ENCODE measurements around the gene TK1. TPM values are rescaled to one million over a fixed set of nuclear protein-coding genes. Genes with fewer than 3 reads are reported as not detected.

TK1 gene
- total and polyA plus RNA-seq, 2 donors (not counting 1 experiment from before 2014, with no cell fraction given) = 2.2 to 3.8 TPM

GRCh38 chr17:78208486-78208885 lies 21.6 kb upstream of the TK1 start:
- TF ChIP-seq EZH2 (IDR thresholded peaks at IDR 0.05; ENCODE audit: borderline replicate concordance, insufficient read depth, low read depth, low read length, poor library complexity, severe bottlenecking) (no peak), CTCF (IDR thresholded peaks at IDR 0.05) (no peak)
- no CpG with 5 or more reads among the region's 3 CpGs for WGBS (ENCODE audit: insufficient coverage)
- ATAC-seq (ENCODE audit: low read depth) = no peak
- H3K9me3 ChIP-seq (ENCODE audit: control extremely low read depth in 1 of 3, control insufficient read depth in 2 of 3, insufficient read depth in 1 of 3, low read length in 2 of 3) = no peaks in the 10 kb centered on the region
- no peak overlapping the region for H3K27ac ChIP-seq (ENCODE audit: low read length in 2 of 2)
- H2AFZ ChIP-seq (ENCODE audit: insufficient read depth, low read depth, low read length, poor library complexity, severe bottlenecking) = no peak overlapping the region
- no peak for DNase-seq
- H3K27me3 Mint-ChIP-seq = no peaks in the 10 kb centered on the region
- no peaks in the 10 kb centered on the region for H3K36me3 ChIP-seq (replicated peaks in 1 of 2; ENCODE audit: control extremely low read depth in 1 of 2, control insufficient read depth in 1 of 2, extremely low read depth in 1 of 2, insufficient read depth in 2 of 2, low read length in 1 of 2)
- no peaks in the 10 kb centered on the region for H3K9me3 Mint-ChIP-seq (ENCODE audit: insufficient read depth)
- no peak overlapping the region for H3K27ac Mint-ChIP-seq
- H3K4me3 ChIP-seq (ENCODE audit: control extremely low read depth in 1 of 5, extremely low read depth in 1 of 5, insufficient read depth in 1 of 5, low read depth in 2 of 5, low read length in 4 of 5) = no peak overlapping the region
- H3K9ac ChIP-seq (ENCODE audit: low read length) = no peak overlapping the region
- no peaks in the 10 kb centered on the region for H4K20me1 ChIP-seq (ENCODE audit: control insufficient read depth, insufficient read depth, low read length, poor library complexity, severe bottlenecking)
- H3K4me1 Mint-ChIP-seq = no peaks in the 10 kb centered on the region
- CTCF ChIA-PET = no interaction called here
- H3K27me3 ChIP-seq (replicated peaks in 1 of 4; ENCODE audit: control extremely low read depth in 1 of 4, control insufficient read depth in 3 of 4, insufficient read depth in 4 of 4, low read length in 3 of 4) = no peaks in the 10 kb centered on the region
- no peak overlapping the region for H3K4me2 ChIP-seq (replicated peaks; ENCODE audit: low read depth, low read length, poor library complexity, severe bottlenecking)
- H3K4me3 Mint-ChIP-seq = no peak overlapping the region
- POLR2A ChIA-PET = no interaction called here
- no peaks in the 10 kb centered on the region for H3K4me1 ChIP-seq (ENCODE audit: control insufficient read depth in 2 of 2, insufficient read depth in 2 of 2, low read length in 2 of 2)
- H3K79me2 ChIP-seq (ENCODE audit: control insufficient read depth, insufficient read depth, low read length) = no peaks in the 10 kb centered on the region
- intact Hi-C loops (cut with micrococcal nuclease) = no loop called here

GRCh38 chr17:78206298-78206697 lies 19.4 kb upstream of the TK1 start:
- TF ChIP-seq CTCF (IDR thresholded peaks at IDR 0.05) = no peak
- no peak for TF ChIP-seq EZH2 (IDR thresholded peaks at IDR 0.05; ENCODE audit: borderline replicate concordance, insufficient read depth, low read depth, low read length, poor library complexity, severe bottlenecking)
- ATAC-seq (ENCODE audit: low read depth) (no peak), DNase-seq (no peak)
- Histone ChIP-seq H2AFZ (ENCODE audit: insufficient read depth, low read depth, low read length, poor library complexity, severe bottlenecking) (no peak overlapping the region), H4K20me1 (ENCODE audit: control insufficient read depth, insufficient read depth, low read length, poor library complexity, severe bottlenecking) (no peaks in the 10 kb centered on the region), H3K9me3 (ENCODE audit: control extremely low read depth in 1 of 3, control insufficient read depth in 2 of 3, insufficient read depth in 1 of 3, low read length in 2 of 3) (no peaks in the 10 kb centered on the region), H3K27ac (ENCODE audit: low read length in 2 of 2) (no peak overlapping the region), H3K27me3 (replicated peaks in 1 of 4; ENCODE audit: control extremely low read depth in 1 of 4, control insufficient read depth in 3 of 4, insufficient read depth in 4 of 4, low read length in 3 of 4) (no peaks in the 10 kb centered on the region), H3K4me1 (ENCODE audit: control insufficient read depth in 2 of 2, insufficient read depth in 2 of 2, low read length in 2 of 2) (no peaks in the 10 kb centered on the region), H3K79me2 (ENCODE audit: control insufficient read depth, insufficient read depth, low read length) (no peaks in the 10 kb centered on the region), H3K9ac (ENCODE audit: low read length) (no peak overlapping the region), H3K36me3 (replicated peaks in 1 of 2; ENCODE audit: control extremely low read depth in 1 of 2, control insufficient read depth in 1 of 2, extremely low read depth in 1 of 2, insufficient read depth in 2 of 2, low read length in 1 of 2) (no peaks in the 10 kb centered on the region), H3K4me3 (ENCODE audit: control extremely low read depth in 1 of 5, extremely low read depth in 1 of 5, insufficient read depth in 1 of 5, low read depth in 2 of 5, low read length in 4 of 5) (no peak overlapping the region), H3K4me2 (replicated peaks; ENCODE audit: low read depth, low read length, poor library complexity, severe bottlenecking) (no peak overlapping the region)
- Mint-ChIP-seq H3K27me3 (no peaks in the 10 kb centered on the region), H3K9me3 (ENCODE audit: insufficient read depth) (no peaks in the 10 kb centered on the region), H3K4me1 (no peaks in the 10 kb centered on the region), H3K27ac (no peak overlapping the region), H3K4me3 (no peak overlapping the region)
- 92% methylated on average over 3 of the region's 7 CpGs for WGBS (ENCODE audit: insufficient coverage)
- ChIA-PET POLR2A (interaction anchor here (0.6 kb wide), 1 partner anchor 10 kb away, joined by 3 read pairs; no protein-coding TSS in a partner anchor), CTCF (no interaction called here)
- intact Hi-C loops (cut with micrococcal nuclease) = no loop called here
